ENCODE results near the gene HLCS. TPM values are rescaled to one million over a fixed set of nuclear protein-coding genes. Genes with fewer than 3 reads are reported as not detected.

The HLCS gene
- polyA plus RNA-seq, 1 donor (not counting 4 experiments of a cell fraction or from before 2014, with no cell fraction given): 11.5 TPM

DNA sequence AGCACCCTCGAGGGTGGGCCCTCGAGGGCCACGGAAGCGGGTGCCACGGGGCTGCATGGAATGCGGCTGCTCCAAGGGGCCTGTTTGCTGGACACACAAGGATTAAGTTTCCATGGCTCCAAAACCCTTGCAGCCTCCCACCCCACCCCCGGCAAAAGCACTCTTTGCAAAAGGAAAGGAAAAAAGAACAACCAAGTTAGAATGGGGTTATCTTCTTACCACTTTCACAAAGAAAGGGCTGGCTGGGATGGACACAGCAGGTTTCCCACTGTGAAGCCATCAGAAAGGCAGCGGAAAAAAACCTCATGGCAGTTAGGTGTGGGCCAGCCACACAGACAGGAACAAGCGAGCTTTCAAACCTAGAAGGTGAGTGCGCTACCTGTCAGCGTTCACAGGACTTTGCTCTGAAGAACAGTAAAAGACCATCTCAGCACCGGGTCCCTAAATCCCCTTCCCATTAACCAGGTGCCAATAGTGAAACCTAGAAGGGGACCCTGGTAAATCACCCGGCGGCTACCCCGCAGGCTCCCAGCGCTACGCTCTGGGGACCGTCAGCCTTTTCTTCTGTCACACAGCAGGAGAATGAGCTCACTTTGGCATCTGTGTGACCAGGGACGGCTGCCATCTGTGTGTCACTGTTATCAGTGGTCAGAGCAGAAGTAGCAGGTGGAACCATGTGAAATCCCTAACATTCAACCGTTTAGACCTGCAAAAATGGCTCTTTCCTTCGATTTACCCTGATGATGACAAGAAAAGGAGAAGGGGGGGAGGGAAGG, 174.6 kb downstream of the HLCS start:
- Histone ChIP-seq H3K27me3 (ENCODE audit: control insufficient read depth, extremely low read depth, insufficient read depth, low read length) (no peaks in the 10 kb centered on the region), H3K36me3 (ENCODE audit: control insufficient read depth in 2 of 2, extremely low read depth in 1 of 2, insufficient read depth in 2 of 2, low read length in 2 of 2) (no peaks in the 10 kb centered on the region), H3K9me1 (ENCODE audit: control insufficient read depth, extremely low read depth, insufficient read depth, low read length) (no peaks in the 10 kb centered on the region), H3K9ac (ENCODE audit: control insufficient read depth, extremely low read depth, insufficient read depth, low read length) (no peak overlapping the region), H3K9me3 (ENCODE audit: control insufficient read depth, low read depth, low read length) (no peaks in the 10 kb centered on the region), H3K27ac (ENCODE audit: control insufficient read depth, insufficient read depth, low read length) (no peak overlapping the region), H3K79me2 (ENCODE audit: control insufficient read depth, insufficient read depth, low read length) (no peaks in the 10 kb centered on the region), H4K20me1 (ENCODE audit: control insufficient read depth, extremely low read depth, insufficient read depth, low read length) (no peaks in the 10 kb centered on the region), H2AFZ (ENCODE audit: control insufficient read depth, low read length) (no peak overlapping the region), H3K4me2 (ENCODE audit: control insufficient read depth, extremely low read depth, insufficient read depth, low read depth, low read length) (no peak overlapping the region), H3K4me3 (ENCODE audit: control insufficient read depth in 2 of 3, extremely low read depth in 1 of 3, insufficient read depth in 2 of 3, low read depth in 1 of 3, low read length in 3 of 3) (no peak overlapping the region), H3K4me1 (ENCODE audit: control insufficient read depth, extremely low read depth, insufficient read depth, low read length) (peaks cover 10% of the 10 kb centered on the region)
- dilution Hi-C loops (cut with MboI; ENCODE audit: extremely low pct_ligation_motif_present, low sequenced_read_pairs): no loop called here
- FAIRE-seq: no peak
- TF ChIP-seq, protein P1, sequence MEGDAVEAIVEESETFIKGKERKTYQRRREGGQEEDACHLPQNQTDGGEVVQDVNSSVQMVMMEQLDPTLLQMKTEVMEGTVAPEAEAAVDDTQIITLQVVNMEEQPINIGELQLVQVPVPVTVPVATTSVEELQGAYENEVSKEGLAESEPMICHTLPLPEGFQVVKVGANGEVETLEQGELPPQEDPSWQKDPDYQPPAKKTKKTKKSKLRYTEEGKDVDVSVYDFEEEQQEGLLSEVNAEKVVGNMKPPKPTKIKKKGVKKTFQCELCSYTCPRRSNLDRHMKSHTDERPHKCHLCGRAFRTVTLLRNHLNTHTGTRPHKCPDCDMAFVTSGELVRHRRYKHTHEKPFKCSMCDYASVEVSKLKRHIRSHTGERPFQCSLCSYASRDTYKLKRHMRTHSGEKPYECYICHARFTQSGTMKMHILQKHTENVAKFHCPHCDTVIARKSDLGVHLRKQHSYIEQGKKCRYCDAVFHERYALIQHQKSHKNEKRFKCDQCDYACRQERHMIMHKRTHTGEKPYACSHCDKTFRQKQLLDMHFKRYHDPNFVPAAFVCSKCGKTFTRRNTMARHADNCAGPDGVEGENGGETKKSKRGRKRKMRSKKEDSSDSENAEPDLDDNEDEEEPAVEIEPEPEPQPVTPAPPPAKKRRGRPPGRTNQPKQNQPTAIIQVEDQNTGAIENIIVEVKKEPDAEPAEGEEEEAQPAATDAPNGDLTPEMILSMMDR (optimal IDR thresholded peaks at IDR 0.05 in 1 of 3, IDR thresholded peaks at IDR 0.05 in 1 of 3, conservative IDR thresholded peaks at IDR 0.05 in 1 of 3; ENCODE audit: extremely low read depth in 1 of 3, insufficient read depth in 2 of 3, low read length in 3 of 3): no peak
- no peak for TF ChIP-seq EZH2 (IDR thresholded peaks at IDR 0.05; ENCODE audit: low read length)
- no peak for DNase-seq (ENCODE audit: low read depth, low spot score)

DNA sequence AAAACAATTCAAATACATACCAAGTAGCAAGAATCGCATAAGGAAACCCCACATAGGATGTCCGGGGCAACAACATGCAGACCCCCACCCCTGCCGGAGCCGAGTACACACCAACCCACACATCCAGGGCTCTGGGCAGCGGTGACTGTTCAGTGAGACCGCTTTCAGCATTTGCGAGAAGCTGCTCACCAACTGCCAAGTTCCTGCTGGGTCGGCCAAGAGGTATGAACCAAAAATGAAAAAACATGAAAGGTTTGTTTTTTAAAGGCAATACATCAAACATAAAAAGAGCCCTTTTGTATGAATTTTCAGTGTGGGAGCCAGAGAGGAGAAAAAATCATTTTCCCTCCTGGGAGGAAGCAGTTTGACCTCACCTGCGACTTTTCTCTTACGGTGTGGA, 175.3 kb downstream of the HLCS start:
- Histone ChIP-seq H3K27me3 (ENCODE audit: control insufficient read depth, extremely low read depth, insufficient read depth, low read length) (no peaks in the 10 kb centered on the region), H2AFZ (ENCODE audit: control insufficient read depth, low read length) (no peak overlapping the region), H3K4me2 (ENCODE audit: control insufficient read depth, extremely low read depth, insufficient read depth, low read depth, low read length) (no peak overlapping the region), H3K9me1 (ENCODE audit: control insufficient read depth, extremely low read depth, insufficient read depth, low read length) (no peaks in the 10 kb centered on the region), H3K79me2 (ENCODE audit: control insufficient read depth, insufficient read depth, low read length) (no peaks in the 10 kb centered on the region), H4K20me1 (ENCODE audit: control insufficient read depth, extremely low read depth, insufficient read depth, low read length) (no peaks in the 10 kb centered on the region), H3K9me3 (ENCODE audit: control insufficient read depth, low read depth, low read length) (no peaks in the 10 kb centered on the region), H3K4me1 (ENCODE audit: control insufficient read depth, extremely low read depth, insufficient read depth, low read length) (peaks cover 10% of the 10 kb centered on the region), H3K36me3 (ENCODE audit: control insufficient read depth in 2 of 2, extremely low read depth in 1 of 2, insufficient read depth in 2 of 2, low read length in 2 of 2) (no peaks in the 10 kb centered on the region), H3K27ac (ENCODE audit: control insufficient read depth, insufficient read depth, low read length) (no peak overlapping the region), H3K4me3 (ENCODE audit: control insufficient read depth in 2 of 3, extremely low read depth in 1 of 3, insufficient read depth in 2 of 3, low read depth in 1 of 3, low read length in 3 of 3) (no peak overlapping the region), H3K9ac (ENCODE audit: control insufficient read depth, extremely low read depth, insufficient read depth, low read length) (no peak overlapping the region)
- no peak for TF ChIP-seq EZH2 (IDR thresholded peaks at IDR 0.05; ENCODE audit: low read length)
- TF ChIP-seq, protein P1 (optimal IDR thresholded peaks at IDR 0.05 in 1 of 3, IDR thresholded peaks at IDR 0.05 in 1 of 3, conservative IDR thresholded peaks at IDR 0.05 in 1 of 3; ENCODE audit: extremely low read depth in 1 of 3, insufficient read depth in 2 of 3, low read length in 3 of 3): no peak
- dilution Hi-C loops (cut with MboI; ENCODE audit: extremely low pct_ligation_motif_present, low sequenced_read_pairs): no loop called here
- DNase-seq (ENCODE audit: low read depth, low spot score) (no peak), FAIRE-seq (no peak)
